ENCODE results near the gene IGFL1.
"Not testable (repeated sequence)": the region's sequence is repeated elsewhere in the genome, so short reads cannot be mapped to it uniquely, and the experiment has no call there.

IGFL1 gene

DNA sequence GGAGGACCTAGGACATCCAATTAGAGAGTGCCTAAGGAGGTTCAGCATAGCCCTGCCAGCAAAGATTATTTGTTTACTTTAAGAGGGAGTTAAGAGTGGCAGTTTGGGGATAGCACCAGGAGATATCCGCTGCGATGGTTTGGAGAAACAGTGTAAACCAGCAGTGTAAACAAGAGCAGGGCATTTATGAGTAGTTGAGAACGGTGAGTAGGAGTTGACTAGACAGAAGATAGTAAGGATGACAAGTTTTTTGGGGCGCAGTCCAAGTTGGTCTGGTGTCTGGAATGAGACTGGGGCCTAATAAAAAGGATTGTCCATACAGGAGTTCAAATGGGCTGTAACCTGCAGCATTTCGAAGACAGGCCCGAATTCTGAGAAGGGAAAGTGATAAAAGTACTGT is 44.4 kb downstream of the IGFL1 start:
- not testable (repeated sequence) for DNase-seq

DNA sequence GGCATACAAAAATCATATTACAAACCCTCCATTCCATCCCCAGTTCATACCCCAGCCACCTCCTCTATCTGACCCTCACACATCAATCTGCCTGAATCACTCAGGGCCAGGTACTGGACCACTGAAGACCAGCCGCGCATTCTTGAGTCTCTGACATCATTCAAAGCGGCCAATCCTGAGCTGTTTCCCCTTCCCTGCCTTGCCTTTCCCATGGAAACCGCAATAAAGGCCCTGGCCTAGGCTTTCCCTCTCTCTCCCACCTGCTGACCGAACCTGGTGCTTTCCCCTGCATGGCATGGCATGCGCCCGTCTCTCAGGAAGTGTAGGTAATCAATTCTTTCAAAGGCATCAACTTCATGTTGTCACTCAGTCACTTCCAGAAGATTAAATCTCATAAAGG is 49.6 kb downstream of the IGFL1 start:
- no peak for DNase-seq

Data from COR-L47 (cell line).